Osteocyte (in vitro differentiated cells): ENCODE data around the gene CNPY4. TPM values are rescaled to one million over a fixed set of nuclear protein-coding genes. Genes with fewer than 3 reads are reported as not detected.

Experiments used
- DNase-seq: peaks from one replicate; pipeline ENCODE4 v3.0.0; 2021; ENCODE audit warnings: mixed read lengths; ENCODE audit not compliant: unreplicated experiment; ENCODE audit errors: extremely low spot score
- H3K27ac Mint-ChIP-seq: one replicate; pipeline ENCODE4 v1.8.0; 2021; ENCODE audit warnings: mild to moderate bottlenecking, mixed read lengths; ENCODE audit not compliant: unreplicated experiment
- H3K27me3 Mint-ChIP-seq: one replicate; pipeline ENCODE4 v1.8.0; 2021; ENCODE audit warnings: mixed read lengths; ENCODE audit not compliant: unreplicated experiment
- H3K36me3 Mint-ChIP-seq: one replicate; pipeline ENCODE4 v1.8.0; 2021; ENCODE audit warnings: mixed read lengths; ENCODE audit not compliant: unreplicated experiment
- H3K4me1 Mint-ChIP-seq: one replicate; pipeline ENCODE4 v1.8.0; 2021; ENCODE audit warnings: mixed read lengths; ENCODE audit not compliant: unreplicated experiment
- H3K4me3 Mint-ChIP-seq: one replicate; pipeline ENCODE4 v1.8.0; 2021; ENCODE audit warnings: mild to moderate bottlenecking, moderate library complexity, mixed read lengths; ENCODE audit not compliant: unreplicated experiment
- H3K9me3 Mint-ChIP-seq: one replicate; pipeline ENCODE4 v1.8.0; 2021; ENCODE audit warnings: mixed read lengths; ENCODE audit not compliant: unreplicated experiment
- total RNA-seq: library from RNA; stranded (reverse); gene quantifications from 2 replicates; pipeline ENCODE4 v1.2.1, GENCODE V29; 2021
- TF ChIP-seq, protein P1 (sequence below): fragments of 200-600 bp; sonication (generic); IDR thresholded peaks from 2 replicates; pipeline ENCODE4 v1.5.0; 2021; ENCODE audit warnings: antibody characterized with exemption, mild to moderate bottlenecking, moderate library complexity

The CNPY4 gene
- total RNA-seq, 1 donor from 2014 or later = 33.6 TPM

DNA sequence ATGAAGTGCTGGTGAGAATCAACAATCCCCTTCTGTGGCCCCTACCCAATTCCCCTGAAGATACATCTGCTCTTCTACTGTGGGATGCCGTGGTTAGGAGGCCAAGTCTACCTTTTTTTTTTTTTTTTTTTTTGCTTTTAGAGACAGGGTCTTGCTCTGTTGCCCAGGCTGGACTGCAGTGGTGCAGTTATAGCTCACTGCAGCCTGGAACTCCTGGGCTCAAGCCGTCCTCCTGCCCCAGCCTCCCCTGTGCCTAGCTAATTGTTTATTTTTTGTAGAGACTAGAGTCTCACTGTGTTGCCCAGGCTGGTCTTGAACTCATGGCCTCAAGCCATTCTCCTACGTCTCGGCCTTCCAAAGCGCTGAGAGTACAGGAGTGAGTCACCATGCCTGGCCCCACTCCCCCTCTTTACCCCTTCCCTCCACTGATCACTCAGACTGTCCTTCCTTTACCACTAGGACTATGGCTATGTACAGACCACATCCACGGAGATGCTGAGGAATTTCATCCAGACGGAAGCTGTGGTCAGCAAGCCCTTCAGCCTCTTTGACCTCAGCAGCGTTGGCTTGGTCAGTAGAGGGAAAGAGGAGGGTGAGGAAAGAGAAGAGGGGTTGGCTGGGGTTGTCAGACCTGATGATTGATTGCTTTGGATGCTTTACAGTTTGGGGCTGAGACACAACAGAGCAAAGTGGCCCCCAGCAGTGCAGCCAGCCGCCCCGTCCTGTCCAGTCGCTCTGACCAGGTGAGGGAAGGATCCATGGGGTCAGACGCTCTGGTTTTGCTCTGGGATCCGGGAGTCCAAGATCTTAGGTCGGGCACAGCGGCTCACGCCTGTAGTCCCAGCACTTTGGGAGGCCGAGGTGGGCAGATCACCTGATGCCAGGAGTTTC, 16.2 kb upstream of the CNPY4 start:
- H3K36me3 Mint-ChIP-seq = peaks cover 30% of the 10 kb centered on the region
- no peaks in the 10 kb centered on the region for H3K9me3 Mint-ChIP-seq
- peak overlapping the region; percentile 91 for H3K4me3 Mint-ChIP-seq
- H3K27me3 Mint-ChIP-seq = no peaks in the 10 kb centered on the region
- H3K27ac Mint-ChIP-seq = peak overlapping the region; percentile 98
- no peak for DNase-seq
- H3K4me1 Mint-ChIP-seq = peaks cover 29% of the 10 kb centered on the region
- TF ChIP-seq, protein P1, sequence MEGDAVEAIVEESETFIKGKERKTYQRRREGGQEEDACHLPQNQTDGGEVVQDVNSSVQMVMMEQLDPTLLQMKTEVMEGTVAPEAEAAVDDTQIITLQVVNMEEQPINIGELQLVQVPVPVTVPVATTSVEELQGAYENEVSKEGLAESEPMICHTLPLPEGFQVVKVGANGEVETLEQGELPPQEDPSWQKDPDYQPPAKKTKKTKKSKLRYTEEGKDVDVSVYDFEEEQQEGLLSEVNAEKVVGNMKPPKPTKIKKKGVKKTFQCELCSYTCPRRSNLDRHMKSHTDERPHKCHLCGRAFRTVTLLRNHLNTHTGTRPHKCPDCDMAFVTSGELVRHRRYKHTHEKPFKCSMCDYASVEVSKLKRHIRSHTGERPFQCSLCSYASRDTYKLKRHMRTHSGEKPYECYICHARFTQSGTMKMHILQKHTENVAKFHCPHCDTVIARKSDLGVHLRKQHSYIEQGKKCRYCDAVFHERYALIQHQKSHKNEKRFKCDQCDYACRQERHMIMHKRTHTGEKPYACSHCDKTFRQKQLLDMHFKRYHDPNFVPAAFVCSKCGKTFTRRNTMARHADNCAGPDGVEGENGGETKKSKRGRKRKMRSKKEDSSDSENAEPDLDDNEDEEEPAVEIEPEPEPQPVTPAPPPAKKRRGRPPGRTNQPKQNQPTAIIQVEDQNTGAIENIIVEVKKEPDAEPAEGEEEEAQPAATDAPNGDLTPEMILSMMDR = no peak

DNA sequence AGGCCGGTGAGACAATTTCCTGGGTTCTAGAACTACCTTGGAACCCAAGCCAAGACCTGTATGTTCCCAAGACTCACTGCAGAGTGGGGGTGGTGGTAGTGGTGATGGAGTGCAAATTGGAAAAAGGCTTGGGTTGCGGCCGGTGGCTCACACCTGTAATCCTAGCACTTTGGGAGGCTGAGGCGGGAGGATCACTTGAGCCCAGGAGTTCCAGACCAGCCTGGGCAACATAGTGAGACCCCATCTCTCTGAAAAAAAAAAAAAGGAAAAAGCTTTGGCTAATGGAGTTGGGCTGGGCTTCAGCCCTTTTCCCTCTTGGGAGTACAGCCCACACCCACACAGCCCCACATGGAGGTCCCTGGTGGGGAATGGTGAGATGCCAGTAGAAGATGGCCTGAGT, 13.9 kb upstream of the CNPY4 start:
- no peak for DNase-seq
- H3K4me1 Mint-ChIP-seq = peaks cover 10% of the 10 kb centered on the region
- TF ChIP-seq, protein P1 = no peak
- H3K27me3 Mint-ChIP-seq = no peaks in the 10 kb centered on the region
- peaks cover 19% of the 10 kb centered on the region for H3K36me3 Mint-ChIP-seq
- no peaks in the 10 kb centered on the region for H3K9me3 Mint-ChIP-seq
- H3K27ac Mint-ChIP-seq = no peak overlapping the region
- no peak overlapping the region for H3K4me3 Mint-ChIP-seq

DNA sequence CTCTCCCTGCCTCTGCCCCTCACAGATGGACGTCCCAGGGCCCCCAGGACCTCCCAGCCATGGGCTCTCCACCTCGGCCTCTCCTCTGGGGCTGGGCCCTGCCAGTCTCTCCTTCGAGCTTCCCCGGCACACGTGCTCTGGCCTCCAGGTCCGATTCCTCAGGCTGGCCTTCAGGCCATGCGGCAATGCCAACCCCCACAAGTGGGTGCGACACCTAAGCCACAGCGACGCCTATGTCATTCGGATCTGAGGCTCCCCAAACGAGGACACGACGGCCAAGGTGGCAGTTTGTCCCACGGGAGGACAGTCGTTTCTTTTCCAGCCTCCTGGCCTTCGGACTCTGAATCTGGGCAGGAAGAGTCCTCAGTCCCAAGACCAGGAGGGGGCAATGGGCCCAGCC, 12.8 kb upstream of the CNPY4 start:
- Mint-ChIP-seq H3K27ac (no peak overlapping the region), H3K4me3 (no peak overlapping the region), H3K36me3 (peaks cover 22% of the 10 kb centered on the region), H3K4me1 (peaks cover 10% of the 10 kb centered on the region), H3K27me3 (no peaks in the 10 kb centered on the region), H3K9me3 (no peaks in the 10 kb centered on the region)
- no peak for DNase-seq
- TF ChIP-seq, protein P1 = no peak

DNA sequence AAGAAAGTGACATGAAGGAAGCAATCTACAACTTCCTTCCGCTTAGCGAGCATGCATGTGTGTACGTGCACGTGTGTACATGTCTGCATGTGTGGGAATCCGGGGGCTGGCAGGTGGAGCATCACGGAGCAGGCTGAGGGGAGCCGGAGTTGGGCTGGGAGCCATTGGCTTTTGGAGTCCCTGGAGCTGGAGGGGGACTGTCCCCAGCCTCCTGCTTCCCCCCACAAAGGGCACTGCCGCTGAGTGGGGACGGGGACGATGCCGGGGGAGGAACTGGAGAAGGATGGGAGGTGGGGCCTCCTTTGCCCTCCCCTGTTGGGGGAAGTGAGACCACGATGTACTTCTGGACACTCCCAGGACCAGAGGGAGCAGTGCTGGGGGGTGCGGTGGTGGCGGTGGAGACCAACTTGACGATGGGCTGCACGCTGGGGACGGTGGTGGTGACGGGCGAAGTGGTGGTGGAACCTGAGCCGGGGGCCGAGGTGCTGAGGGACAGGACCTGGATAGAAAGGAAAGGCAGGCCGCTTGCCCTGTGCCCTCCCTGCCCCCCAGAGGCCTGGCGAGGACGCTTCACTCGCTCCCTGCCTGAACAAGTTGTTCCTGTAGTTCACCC, 12.2 kb upstream of the CNPY4 start:
- H3K4me1 Mint-ChIP-seq = peaks cover 10% of the 10 kb centered on the region
- no peaks in the 10 kb centered on the region for H3K27me3 Mint-ChIP-seq
- TF ChIP-seq, protein P1 = no peak
- no peak overlapping the region for H3K4me3 Mint-ChIP-seq
- no peaks in the 10 kb centered on the region for H3K9me3 Mint-ChIP-seq
- no peak for DNase-seq
- peaks cover 22% of the 10 kb centered on the region for H3K36me3 Mint-ChIP-seq
- H3K27ac Mint-ChIP-seq = no peak overlapping the region

DNA sequence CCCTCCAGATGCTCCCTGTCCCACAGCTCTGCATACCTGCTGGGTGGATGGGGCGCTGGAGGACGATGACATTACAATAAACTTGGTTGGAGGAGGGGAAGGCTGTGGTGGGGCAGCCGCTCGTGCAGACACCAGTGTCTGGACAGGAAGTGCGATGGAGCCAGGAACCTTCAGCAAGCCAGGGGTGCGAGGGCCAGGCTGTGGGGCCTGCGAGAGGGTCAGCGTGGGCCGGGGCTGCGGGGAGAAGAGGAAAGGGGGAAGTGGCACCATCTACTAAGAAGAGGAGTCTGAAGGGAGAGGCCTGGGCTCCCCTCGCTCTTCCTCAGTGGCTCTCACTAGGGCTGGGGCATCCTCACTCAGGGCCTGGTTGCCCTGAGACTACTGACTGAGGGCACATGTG, 11.5 kb upstream of the CNPY4 start:
- Mint-ChIP-seq H3K27ac (no peak overlapping the region), H3K27me3 (no peaks in the 10 kb centered on the region), H3K4me1 (peaks cover 5% of the 10 kb centered on the region), H3K9me3 (no peaks in the 10 kb centered on the region), H3K36me3 (peaks cover 22% of the 10 kb centered on the region), H3K4me3 (no peak overlapping the region)
- TF ChIP-seq, protein P1 = no peak
- DNase-seq = no peak
